Common myeloid progenitor, CD34-positive (primary cell): ENCODE results near the gene LGALS3.

Source experiments
- CTCF ChIA-PET: fragments of 350-600 bp; sonication (Branson Sonifier 250); formaldehyde crosslinking; loops from one replicate; lab custom pipeline; 2021; ENCODE audit warnings: antibody characterized with exemption; lab: Charles Lee
- POLR2A ChIA-PET: fragments of 350-600 bp; sonication (Branson Sonifier 250); formaldehyde crosslinking; loops from one replicate; lab custom pipeline; 2021; ENCODE audit warnings: antibody characterized with exemption; lab: Charles Lee
- DNase-seq, 3 donors: peaks; one replicate each; pipeline versions ENCODE4 v3.0.0 to v3.0.0-alpha.2; 2013
- H3K27ac ChIP-seq, 2 experiments: 1 replicate in 1 of 2; 2 replicates in 1 of 2; pipeline ENCODE4 v1.7.0; 2013; ENCODE audit warnings: inconsistent platforms in 2 of 2, low read length in 2 of 2, mild to moderate bottlenecking in 2 of 2, low read depth in 1 of 2, moderate library complexity in 1 of 2; ENCODE audit not compliant: severe bottlenecking in 2 of 2, insufficient read depth in 1 of 2, poor library complexity in 1 of 2
- H3K27me3 ChIP-seq, 5 experiments: replicated peaks in 2 of 5; 1 replicate in 3 of 5; 2 replicates in 2 of 5; pipeline versions ENCODE4 v1.6.1 to v1.7.0; 2013; ENCODE audit warnings: low read length in 4 of 5, mild to moderate bottlenecking in 2 of 5, moderate library complexity in 2 of 5, inconsistent platforms in 1 of 5; ENCODE audit not compliant: insufficient read depth in 5 of 5, control insufficient read depth in 4 of 5
- H3K36me3 ChIP-seq, 4 experiments: 1 replicate in 2 of 4; 2 replicates in 2 of 4; pipeline versions ENCODE4 v1.6.1 to v1.7.0; 2013; ENCODE audit warnings: low read length in 3 of 4, control low read depth in 1 of 4, mild to moderate bottlenecking in 1 of 4; ENCODE audit not compliant: control insufficient read depth in 4 of 4, insufficient read depth in 4 of 4
- H3K4me1 ChIP-seq, 4 experiments: 1 replicate in 3 of 4; 2 replicates in 1 of 4; pipeline versions ENCODE4 v1.6.1 to v1.7.1; 2013; ENCODE audit warnings: low read length in 3 of 4, mild to moderate bottlenecking in 3 of 4, control low read depth in 1 of 4, inconsistent platforms in 1 of 4, moderate library complexity in 1 of 4; ENCODE audit not compliant: control insufficient read depth in 4 of 4, insufficient read depth in 4 of 4; ENCODE audit errors: control extremely low read depth in 1 of 4
- H3K4me3 ChIP-seq, 7 experiments: 1 replicate in 4 of 7; 2 replicates in 3 of 7; pipeline versions ENCODE4 v1.5.1 to v1.7.0; 2013; ENCODE audit warnings: mild to moderate bottlenecking in 7 of 7, low read length in 6 of 7, moderate library complexity in 6 of 7, inconsistent platforms in 2 of 7, low read depth in 2 of 7, control low read depth in 1 of 7; ENCODE audit not compliant: insufficient read depth in 4 of 7, control insufficient read depth in 1 of 7; ENCODE audit errors: extremely low read depth in 1 of 7
- H3K9me3 ChIP-seq, 5 experiments: 1 replicate in 4 of 5; 2 replicates in 1 of 5; pipeline versions ENCODE4 v1.6.1 to v1.7.1; 2013; ENCODE audit warnings: low read length in 4 of 5, mild to moderate bottlenecking in 2 of 5, inconsistent platforms in 1 of 5, low read depth in 1 of 5, moderate library complexity in 1 of 5; ENCODE audit not compliant: control insufficient read depth in 4 of 5, insufficient read depth in 2 of 5; ENCODE audit errors: control extremely low read depth in 1 of 5
- WGBS: methylation state at CpG from one replicate; pipeline ENCODE4 v1.1.5; 2013; ENCODE audit not compliant: insufficient coverage; 5-methylcytosine and 5-hydroxymethylcytosine counted together

The LGALS3 gene

DNA sequence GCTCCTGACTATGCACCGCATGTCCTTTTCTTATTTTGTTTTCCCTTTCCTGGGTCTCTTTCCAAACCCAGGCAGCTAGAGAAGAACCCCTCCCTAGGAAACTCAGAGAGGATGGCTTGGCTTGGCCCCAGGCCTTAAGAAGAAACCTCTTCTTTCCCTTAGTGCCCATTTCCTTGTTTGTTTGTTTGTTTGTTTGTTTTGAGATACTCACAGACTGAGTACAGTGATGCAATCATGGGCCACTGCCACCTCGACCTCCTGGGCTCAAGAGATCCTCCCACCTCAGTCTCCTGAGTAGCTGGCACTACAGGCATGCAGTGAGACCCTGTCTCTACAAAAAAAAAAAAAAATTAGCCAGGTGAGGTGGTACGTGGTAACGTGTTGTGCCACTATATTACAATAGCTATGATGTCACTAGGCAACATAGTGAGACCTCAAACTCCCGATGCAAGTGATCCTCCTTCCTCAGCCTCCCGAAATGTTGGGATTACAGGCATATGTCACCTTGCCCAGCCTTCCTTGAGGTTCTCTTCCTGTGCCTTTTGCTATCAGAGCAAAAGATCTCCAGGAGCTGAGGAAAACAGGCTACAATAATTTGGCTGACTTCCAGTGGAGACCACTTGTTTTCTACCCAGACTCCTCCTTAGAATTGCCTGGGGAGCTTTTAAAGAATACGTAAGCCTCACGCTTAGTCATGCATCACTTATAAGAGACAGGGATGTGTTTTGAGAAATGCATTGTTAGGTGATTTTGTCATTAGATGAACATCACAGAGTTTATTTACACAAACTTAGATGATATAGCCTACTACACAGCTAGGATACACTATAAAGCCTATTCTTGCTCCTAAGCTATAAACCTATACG lies 34.5 kb upstream of the LGALS3 start:
- peaks cover 0 to 7% (median 4%) of the 10 kb centered on the region in 4 experiments for H3K4me1 ChIP-seq
- no peak overlapping the region for H3K27ac ChIP-seq
- ChIA-PET POLR2A (no interaction called here), CTCF (interaction anchor here (0.7 to 4.0 kb wide), 9 partner anchors 8 to 369 kb away, joined by 3 to 40 read pairs (median 4); partner anchors contain the start of gene MAPK1IP1L)
- H3K27me3 ChIP-seq, result no peaks in the 10 kb centered on the region
- WGBS, result 96% methylated on average over 4 of the region's 9 CpGs
- DNase-seq, result no peak
- H3K36me3 ChIP-seq, result no peaks in the 10 kb centered on the region
- no peak overlapping the region for H3K4me3 ChIP-seq
- no peaks in the 10 kb centered on the region for H3K9me3 ChIP-seq

DNA sequence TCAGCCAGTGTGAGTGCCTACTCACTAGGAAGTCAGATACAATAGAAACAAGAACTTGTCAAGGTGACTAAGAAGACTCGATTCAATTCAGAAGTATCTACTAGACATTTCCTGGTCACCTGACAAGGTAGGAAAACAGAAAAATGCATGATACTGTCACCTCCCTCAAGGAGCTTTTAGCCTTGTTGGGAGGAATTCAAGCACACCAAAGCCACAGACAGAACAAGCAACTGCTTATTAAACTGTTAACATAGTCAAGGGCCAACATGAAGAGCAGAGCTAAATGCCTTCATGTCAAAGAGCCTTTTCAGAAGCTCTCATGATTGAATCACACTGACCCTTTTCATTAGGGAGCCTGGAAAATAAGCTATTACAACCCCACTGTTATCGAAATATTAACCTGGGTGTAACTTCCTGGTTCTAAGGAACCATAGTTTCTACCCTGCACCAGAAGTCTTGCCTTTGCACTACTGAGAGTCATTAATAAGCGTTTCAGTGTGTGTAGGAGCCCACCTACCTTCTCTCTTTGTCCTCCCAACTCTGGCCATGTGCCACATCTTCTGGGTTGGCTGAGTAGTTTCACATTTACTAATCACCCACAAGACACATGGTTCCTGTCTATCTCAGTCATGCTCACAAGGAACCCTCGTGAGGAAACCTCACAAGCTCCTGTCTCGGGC lies 31.0 kb upstream of the LGALS3 start:
- no peak overlapping the region for H3K27ac ChIP-seq
- DNase-seq, result peak in 2 of 3 donors; percentile 50 to 55
- 66% methylated on average over 4 of the region's 5 CpGs for WGBS
- no peaks in the 10 kb centered on the region for H3K27me3 ChIP-seq
- CTCF ChIA-PET, result interaction anchor here (1.3 to 4.0 kb wide), 3 partner anchors 10 to 62 kb away, joined by 4 to 14 read pairs (median 4); no protein-coding TSS in a partner anchor
- POLR2A ChIA-PET, result no interaction called here
- H3K9me3 ChIP-seq, result no peaks in the 10 kb centered on the region
- peaks cover 9 to 28% (median 18%) of the 10 kb centered on the region in 4 experiments for H3K4me1 ChIP-seq
- H3K36me3 ChIP-seq, result no peaks in the 10 kb centered on the region
- H3K4me3 ChIP-seq, result no peak overlapping the region

DNA sequence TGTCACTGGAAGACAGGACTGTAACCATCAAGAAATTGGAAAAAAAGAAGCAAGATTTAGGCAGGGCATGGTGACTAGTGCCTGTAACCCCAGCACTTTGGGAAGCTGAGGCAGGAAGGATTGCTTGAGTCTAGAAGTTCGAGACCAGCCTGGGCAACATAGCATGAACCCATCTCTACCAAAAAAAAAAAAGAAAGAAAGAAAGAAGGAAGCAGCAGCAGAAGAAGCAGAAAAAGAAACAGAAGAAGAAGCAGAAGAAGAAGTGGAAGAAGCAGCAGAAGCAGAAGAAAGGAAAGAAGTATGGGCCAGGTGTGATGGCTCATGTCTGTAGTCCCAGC lies 30.5 kb upstream of the LGALS3 start:
- no CpG with 5 or more reads among the region's 1 CpG for WGBS
- no peak overlapping the region for H3K4me3 ChIP-seq
- H3K27ac ChIP-seq, result no peak overlapping the region

DNA sequence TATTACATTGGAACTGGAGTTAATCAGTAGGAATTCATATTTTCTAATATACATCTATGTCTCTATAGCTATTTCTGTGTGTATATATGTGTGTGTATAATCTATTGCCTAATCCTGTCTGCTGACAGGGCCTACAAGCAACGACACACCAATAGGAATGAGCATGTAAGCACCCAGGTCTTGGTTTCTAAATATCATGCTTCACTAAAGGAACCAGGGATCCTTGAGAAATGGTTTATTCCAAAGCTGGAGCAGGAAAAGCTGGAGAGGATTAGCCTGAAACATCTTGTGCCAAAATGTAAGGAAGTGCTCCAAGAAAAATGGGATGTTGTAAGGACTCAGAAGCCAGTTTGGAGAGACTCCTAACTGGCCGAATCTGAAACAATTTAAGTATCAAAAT lies 29.3 kb upstream of the LGALS3 start:
- H3K27me3 ChIP-seq, result no peaks in the 10 kb centered on the region
- H3K9me3 ChIP-seq, result peaks cover 0 to 8% (median 6%) of the 10 kb centered on the region in 5 experiments
- CTCF ChIA-PET, result interaction anchor here (0.9 to 4.0 kb wide), 2 partner anchors 10 to 60 kb away, joined by 3 to 14 read pairs; no protein-coding TSS in a partner anchor
- no peak overlapping the region for H3K27ac ChIP-seq
- no peak overlapping the region for H3K4me3 ChIP-seq
- POLR2A ChIA-PET, result interaction anchor here (0.6 kb wide), 1 partner anchor 90 kb away, joined by 3 read pairs; no protein-coding TSS in a partner anchor
- peaks cover 16 to 43% (median 28%) of the 10 kb centered on the region in 4 experiments for H3K4me1 ChIP-seq
- 100% methylated on average over 1 of the region's 2 CpGs for WGBS
- no peak for DNase-seq
- H3K36me3 ChIP-seq, result no peaks in the 10 kb centered on the region

More for the DNA sequence above, 30.5 kb upstream of the LGALS3 start:
- Histone ChIP-seq H3K36me3 (no peaks in the 10 kb centered on the region), H3K27me3 (no peaks in the 10 kb centered on the region), H3K4me1 (peaks cover 12 to 33% (median 23%) of the 10 kb centered on the region in 4 experiments), H3K9me3 (no peaks in the 10 kb centered on the region)
- no peak for DNase-seq
- ChIA-PET CTCF (interaction anchor here (1.3 to 4.0 kb wide), 3 partner anchors 11 to 62 kb away, joined by 4 to 14 read pairs (median 4); no protein-coding TSS in a partner anchor), POLR2A (no interaction called here)

DNA sequence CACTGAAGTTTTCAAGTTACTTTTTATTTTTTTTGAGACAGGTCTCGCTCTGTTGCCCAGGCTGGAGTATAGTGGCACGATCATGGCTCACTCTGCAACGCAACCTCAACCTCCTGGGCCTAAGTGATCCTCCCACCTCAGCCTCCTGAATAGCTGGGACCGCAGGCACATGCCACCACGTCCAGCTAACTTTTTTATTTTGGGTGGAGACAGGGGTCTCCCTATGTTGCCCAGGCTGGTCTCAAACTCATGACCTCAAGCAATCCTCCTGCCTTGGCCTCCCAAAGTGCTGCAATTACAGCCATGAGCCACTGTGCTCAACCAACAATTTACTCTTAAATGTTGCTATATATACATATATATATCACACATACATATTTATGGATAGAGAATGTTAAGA lies 27.4 kb upstream of the LGALS3 start:
- Histone ChIP-seq H3K36me3 (no peaks in the 10 kb centered on the region), H3K4me3 (no peak overlapping the region), H3K9me3 (peaks cover 0 to 8% (median 6%) of the 10 kb centered on the region in 5 experiments), H3K27ac (peak overlapping the region in 1 of 2 experiments; percentile 72), H3K27me3 (no peaks in the 10 kb centered on the region), H3K4me1 (peaks cover 16 to 43% (median 28%) of the 10 kb centered on the region in 4 experiments)
- no peak for DNase-seq
- CTCF ChIA-PET, result interaction anchor here (0.8 to 2.4 kb wide), 6 partner anchors 9 to 120 kb away, joined by 3 to 10 read pairs (median 4); no protein-coding TSS in a partner anchor
- whole genome bisulfite sequencing, result 100% methylated on average over 3 of the region's 5 CpGs
- POLR2A ChIA-PET, result interaction anchor here (0.7 kb wide), 1 partner anchor 57 kb away, joined by 3 read pairs; no protein-coding TSS in a partner anchor

DNA sequence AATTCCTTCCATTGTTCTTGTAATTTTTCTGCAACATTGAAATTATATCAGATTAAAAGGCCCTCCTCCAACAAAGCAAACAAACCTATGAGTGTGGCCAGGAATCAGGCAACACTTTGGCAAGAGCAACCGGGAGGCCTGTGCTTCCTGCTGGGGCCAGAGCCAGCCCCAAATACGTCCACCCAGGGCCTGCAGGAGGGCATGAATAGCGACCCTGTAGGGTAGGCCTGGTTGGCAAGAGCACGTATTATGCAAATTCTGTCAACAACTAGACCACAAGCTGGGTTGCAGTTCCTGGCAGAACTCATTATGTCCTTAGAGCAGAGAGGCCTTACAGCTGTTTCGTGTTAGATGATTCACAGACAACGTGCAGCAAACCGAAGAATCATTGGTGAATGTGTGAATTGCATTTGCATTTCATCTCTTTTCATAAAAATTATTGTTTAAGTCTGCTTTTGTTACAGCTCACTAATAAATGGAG lies 26.9 kb upstream of the LGALS3 start:
- WGBS, result 0% methylated on average over 4 of the region's 7 CpGs
- DNase-seq, result peak; percentile 80 to 96 (median 92)
- peak overlapping the region in 1 of 2 experiments; percentile 72 for H3K27ac ChIP-seq
- no peaks in the 10 kb centered on the region for H3K27me3 ChIP-seq
- H3K9me3 ChIP-seq, result peaks cover 0 to 8% (median 6%) of the 10 kb centered on the region in 5 experiments
- no peak overlapping the region for H3K4me3 ChIP-seq
- H3K4me1 ChIP-seq, result peaks cover 16 to 43% (median 29%) of the 10 kb centered on the region in 4 experiments
- H3K36me3 ChIP-seq, result no peaks in the 10 kb centered on the region
- ChIA-PET POLR2A (no interaction called here), CTCF (interaction anchor here (0.8 to 2.4 kb wide), 6 partner anchors 12 to 58 kb away, joined by 3 to 10 read pairs (median 5); no protein-coding TSS in a partner anchor)
